Measurements from ENCODE around the gene CLEC20A.

The CLEC20A gene

GRCh38 chr1:178496410-178497135 is at the start of gene CLEC20A:
CLEC20A (minus strand) TSS chr1:178496964; CDS start chr1:178496939, 25 bp downstream.
- DNase-seq (ENCODE audit: low spot score): no peak

- no peak for DNase-seq (ENCODE audit: low spot score)
Measured at GRCh38 chr1:178544531-178544930, 47.8 kb upstream of the CLEC20A start.

GRCh38 chr1:178543290-178543607 is 46.5 kb upstream of the CLEC20A start:
- no peak for DNase-seq (ENCODE audit: low spot score)

- peak; percentile 82 for DNase-seq (ENCODE audit: low spot score)
Measured at GRCh38 chr1:178542554-178543289, 46.0 kb upstream of the CLEC20A start.

- no peak for DNase-seq (ENCODE audit: low spot score)
Measured at GRCh38 chr1:178541829-178542553, 45.2 kb upstream of the CLEC20A start.

GRCh38 chr1:178541379-178541778 is 44.6 kb upstream of the CLEC20A start:
- DNase-seq (ENCODE audit: low spot score): no peak

GRCh38 chr1:178540646-178541045 is 43.9 kb upstream of the CLEC20A start:
- no peak for DNase-seq (ENCODE audit: low spot score)

- DNase-seq (ENCODE audit: low spot score): no peak
Measured at GRCh38 chr1:178540204-178540603, 43.4 kb upstream of the CLEC20A start.

GRCh38 chr1:178539291-178539690 is 42.5 kb upstream of the CLEC20A start:
- no peak for DNase-seq (ENCODE audit: low spot score)

GRCh38 chr1:178538192-178538916 is 41.6 kb upstream of the CLEC20A start:
- DNase-seq (ENCODE audit: low spot score): no peak

- no peak for DNase-seq (ENCODE audit: low spot score)
Measured at GRCh38 chr1:178537382-178538090, 40.8 kb upstream of the CLEC20A start.

- peak; percentile 22 for DNase-seq (ENCODE audit: low spot score)
Measured at GRCh38 chr1:178536844-178537371, 40.1 kb upstream of the CLEC20A start.

GRCh38 chr1:178536329-178536728 is 39.6 kb upstream of the CLEC20A start:
- DNase-seq (ENCODE audit: low spot score): no peak

GRCh38 chr1:178534137-178534868 is 37.5 kb upstream of the CLEC20A start:
- no peak for DNase-seq (ENCODE audit: low spot score)

- no peak for DNase-seq (ENCODE audit: low spot score)
Measured at GRCh38 chr1:178533121-178533946, 36.6 kb upstream of the CLEC20A start.

- peak; percentile 81 for DNase-seq (ENCODE audit: low spot score)
Measured at GRCh38 chr1:178532392-178532791, 35.6 kb upstream of the CLEC20A start.

- DNase-seq (ENCODE audit: low spot score): no peak
Measured at GRCh38 chr1:178531887-178532286, 35.1 kb upstream of the CLEC20A start.

- no peak for DNase-seq (ENCODE audit: low spot score)
Measured at GRCh38 chr1:178530502-178530901, 33.7 kb upstream of the CLEC20A start.

GRCh38 chr1:178530037-178530402 is 33.3 kb upstream of the CLEC20A start:
- DNase-seq (ENCODE audit: low spot score): peak; percentile 57

Data from kidney capillary endothelial cell (primary cell).